Measurements from ENCODE around the gene LAMA5. TPM values are rescaled to one million over a fixed set of nuclear protein-coding genes. Genes with fewer than 3 reads are reported as not detected.

The LAMA5 gene, protein sequence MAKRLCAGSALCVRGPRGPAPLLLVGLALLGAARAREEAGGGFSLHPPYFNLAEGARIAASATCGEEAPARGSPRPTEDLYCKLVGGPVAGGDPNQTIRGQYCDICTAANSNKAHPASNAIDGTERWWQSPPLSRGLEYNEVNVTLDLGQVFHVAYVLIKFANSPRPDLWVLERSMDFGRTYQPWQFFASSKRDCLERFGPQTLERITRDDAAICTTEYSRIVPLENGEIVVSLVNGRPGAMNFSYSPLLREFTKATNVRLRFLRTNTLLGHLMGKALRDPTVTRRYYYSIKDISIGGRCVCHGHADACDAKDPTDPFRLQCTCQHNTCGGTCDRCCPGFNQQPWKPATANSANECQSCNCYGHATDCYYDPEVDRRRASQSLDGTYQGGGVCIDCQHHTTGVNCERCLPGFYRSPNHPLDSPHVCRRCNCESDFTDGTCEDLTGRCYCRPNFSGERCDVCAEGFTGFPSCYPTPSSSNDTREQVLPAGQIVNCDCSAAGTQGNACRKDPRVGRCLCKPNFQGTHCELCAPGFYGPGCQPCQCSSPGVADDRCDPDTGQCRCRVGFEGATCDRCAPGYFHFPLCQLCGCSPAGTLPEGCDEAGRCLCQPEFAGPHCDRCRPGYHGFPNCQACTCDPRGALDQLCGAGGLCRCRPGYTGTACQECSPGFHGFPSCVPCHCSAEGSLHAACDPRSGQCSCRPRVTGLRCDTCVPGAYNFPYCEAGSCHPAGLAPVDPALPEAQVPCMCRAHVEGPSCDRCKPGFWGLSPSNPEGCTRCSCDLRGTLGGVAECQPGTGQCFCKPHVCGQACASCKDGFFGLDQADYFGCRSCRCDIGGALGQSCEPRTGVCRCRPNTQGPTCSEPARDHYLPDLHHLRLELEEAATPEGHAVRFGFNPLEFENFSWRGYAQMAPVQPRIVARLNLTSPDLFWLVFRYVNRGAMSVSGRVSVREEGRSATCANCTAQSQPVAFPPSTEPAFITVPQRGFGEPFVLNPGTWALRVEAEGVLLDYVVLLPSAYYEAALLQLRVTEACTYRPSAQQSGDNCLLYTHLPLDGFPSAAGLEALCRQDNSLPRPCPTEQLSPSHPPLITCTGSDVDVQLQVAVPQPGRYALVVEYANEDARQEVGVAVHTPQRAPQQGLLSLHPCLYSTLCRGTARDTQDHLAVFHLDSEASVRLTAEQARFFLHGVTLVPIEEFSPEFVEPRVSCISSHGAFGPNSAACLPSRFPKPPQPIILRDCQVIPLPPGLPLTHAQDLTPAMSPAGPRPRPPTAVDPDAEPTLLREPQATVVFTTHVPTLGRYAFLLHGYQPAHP (N-terminal part only)
- total RNA-seq: 85.3 and 124 TPM in 2 replicates

DNA sequence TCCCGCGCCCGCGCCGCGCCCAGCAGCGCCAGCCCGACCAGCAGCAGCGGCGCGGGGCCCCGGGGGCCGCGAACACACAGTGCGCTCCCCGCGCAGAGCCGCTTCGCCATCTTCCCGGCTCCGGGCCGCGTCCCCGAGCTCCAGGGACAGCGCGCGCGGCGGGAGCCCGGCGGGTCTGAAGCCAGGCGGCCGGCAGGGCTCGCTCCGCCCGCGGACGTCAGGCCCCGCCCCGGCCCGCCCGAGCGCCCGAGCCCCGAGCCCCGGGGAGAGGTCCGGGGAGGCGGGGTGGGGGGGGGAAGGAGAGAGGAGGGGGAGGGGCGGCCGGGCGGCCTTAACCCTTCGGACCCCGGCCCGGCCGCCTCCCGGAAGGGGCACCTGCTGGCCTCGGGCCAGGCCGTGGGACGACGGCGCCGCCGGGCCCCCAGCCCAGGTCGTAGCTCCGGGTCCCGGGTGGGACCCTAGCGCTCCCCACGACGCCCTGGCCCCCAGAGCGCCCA, at the start of gene LAMA5:
LAMA5 (minus strand) TSS at position 177 of the 497 bp plus-strand sequence; CDS start at position 110, 67 bp downstream.

GRCh38 chr20:62407221-62407992, 40.3 kb upstream of the LAMA5 start, which contains the start of gene CABLES2:
TSS of gene CABLES2 (minus strand) at chr20:62407285. CDS start at chr20:62407276, 9 bp downstream.

GRCh38 chr20:62386383-62387218, 19.5 kb upstream of the LAMA5 start, which contains the start of gene RPS21:
TSS of gene RPS21 (plus strand) at chr20:62387103. CDS start at chr20:62387339, 236 bp downstream.

GRCh38 chr20:62302341-62303061, 64.6 kb downstream of the LAMA5 start, which contains the start of gene ADRM1:
TSS of gene ADRM1 (plus strand) at chr20:62302997. CDS start at chr20:62303569, 572 bp downstream.

Other genes with a start within 250 kb of the LAMA5 start
- gene LSM14B, start 244.8 kb downstream of the LAMA5 start, total RNA-seq: 39.0 and 48.4 TPM in 2 replicates
- gene PSMA7, start 223.9 kb downstream of the LAMA5 start, total RNA-seq: 366 and 432 TPM in 2 replicates
- 9.4 and 12.8 TPM in 2 replicates for gene SS18L1, start 223.5 kb downstream of the LAMA5 start, total RNA-seq
- gene MTG2, start 184.3 kb downstream of the LAMA5 start, total RNA-seq: 16.8 and 23.4 TPM in 2 replicates
- not detected in 2 replicates for gene HRH3, start 147.0 kb downstream of the LAMA5 start, total RNA-seq
- 45.6 and 48.4 TPM in 2 replicates for gene OSBPL2, start 128.8 kb downstream of the LAMA5 start, total RNA-seq
- gene ADRM1, start 64.3 kb downstream of the LAMA5 start, total RNA-seq: 152 and 180 TPM in 2 replicates
- gene RPS21, start 19.8 kb upstream of the LAMA5 start, total RNA-seq: 756 and 909 TPM in 2 replicates
- 0.24 and 0.85 TPM in 2 replicates for gene CABLES2, start 40.0 kb upstream of the LAMA5 start, total RNA-seq
- gene RBBP8NL, start 60.2 kb upstream of the LAMA5 start, total RNA-seq: 0.24 and 0.64 TPM in 2 replicates
- not detected in 2 replicates for gene GATA5, start 108.7 kb upstream of the LAMA5 start, total RNA-seq